ENCODE measurements around the gene C20orf173. TPM values are rescaled to one million over a fixed set of nuclear protein-coding genes. Genes with fewer than 3 reads are reported as not detected.

Gene C20orf173
- polyA plus RNA-seq, 1 donor from 2014 or later, result not detected

GRCh38 chr20:35539756-35540212, 10.3 kb upstream of the C20orf173 start:
- Histone ChIP-seq H3K36me3 (ENCODE audit: insufficient read depth, low read length) (no peaks in the 10 kb centered on the region), H4K20me1 (ENCODE audit: insufficient read depth) (no peaks in the 10 kb centered on the region), H3K4me3 (ENCODE audit: low read length) (no peak overlapping the region), H3F3A (ENCODE audit: insufficient read depth, low read length, poor library complexity, severe bottlenecking) (no peaks in the 10 kb centered on the region), H3K9me2 (ENCODE audit: insufficient read depth, low read length) (no peaks in the 10 kb centered on the region), H2AFZ (ENCODE audit: low read depth, low read length) (no peak overlapping the region), H3K27ac (ENCODE audit: low read length) (no peak overlapping the region), H3K9ac (ENCODE audit: low read length) (no peak overlapping the region), H3K79me2 (replicated peaks; ENCODE audit: insufficient read depth, low read length) (peaks cover 6% of the 10 kb centered on the region), H3K4me2 (ENCODE audit: low read length) (no peak overlapping the region), H3K27me3 (ENCODE audit: insufficient read depth, low read depth, low read length) (no peaks in the 10 kb centered on the region), H3K9me3 (ENCODE audit: low read length) (no peaks in the 10 kb centered on the region)
- TF ChIP-seq TAF1 (IDR thresholded peaks at IDR 0.05; ENCODE audit: low read depth) (no peak), REST (IDR thresholded peaks at IDR 0.05; ENCODE audit: borderline replicate concordance) (no peak), SMC3 (conservative IDR thresholded peaks at IDR 0.05; ENCODE audit: poor library complexity) (no peak), EZH2 (IDR thresholded peaks at IDR 0.05; ENCODE audit: borderline replicate concordance, insufficient read depth, low read length, poor library complexity, severe bottlenecking) (no peak), CTCF (IDR thresholded peaks at IDR 0.05; ENCODE audit: poor library complexity, severe bottlenecking) (no peak), POLR2AphosphoS5 (IDR thresholded peaks at IDR 0.05) (no peak), EP300 (conservative IDR thresholded peaks at IDR 0.05; ENCODE audit: poor library complexity, severe bottlenecking) (no peak), RAD21 (conservative IDR thresholded peaks at IDR 0.05) (no peak), MXI1 (conservative IDR thresholded peaks at IDR 0.05; ENCODE audit: poor library complexity, severe bottlenecking) (no peak)

- no peak for TF ChIP-seq REST (IDR thresholded peaks at IDR 0.05; ENCODE audit: borderline replicate concordance)
- no peak for TF ChIP-seq EP300 (conservative IDR thresholded peaks at IDR 0.05; ENCODE audit: poor library complexity, severe bottlenecking)
- TF ChIP-seq POLR2AphosphoS5 (IDR thresholded peaks at IDR 0.05), result no peak
- no peak for TF ChIP-seq EZH2 (IDR thresholded peaks at IDR 0.05; ENCODE audit: borderline replicate concordance, insufficient read depth, low read length, poor library complexity, severe bottlenecking)
- TF ChIP-seq TAF1 (IDR thresholded peaks at IDR 0.05; ENCODE audit: low read depth), result no peak
- no peak for TF ChIP-seq CTCF (IDR thresholded peaks at IDR 0.05; ENCODE audit: poor library complexity, severe bottlenecking)
- no peak for TF ChIP-seq RAD21 (conservative IDR thresholded peaks at IDR 0.05)
- TF ChIP-seq MXI1 (conservative IDR thresholded peaks at IDR 0.05; ENCODE audit: poor library complexity, severe bottlenecking), result no peak
- TF ChIP-seq SMC3 (conservative IDR thresholded peaks at IDR 0.05; ENCODE audit: poor library complexity), result no peak
Observed at GRCh38 chr20:35527122-35527769, 2.2 kb downstream of the C20orf173 start.

More at GRCh38 chr20:35527122-35527769, 2.2 kb downstream of the C20orf173 start:
- Histone ChIP-seq H3K27me3 (ENCODE audit: insufficient read depth, low read depth, low read length) (no peaks in the 10 kb centered on the region), H3K4me3 (ENCODE audit: low read length) (no peak overlapping the region), H3K36me3 (ENCODE audit: insufficient read depth, low read length) (no peaks in the 10 kb centered on the region), H3K9me3 (ENCODE audit: low read length) (no peaks in the 10 kb centered on the region), H3K9ac (ENCODE audit: low read length) (no peak overlapping the region), H3F3A (ENCODE audit: insufficient read depth, low read length, poor library complexity, severe bottlenecking) (no peaks in the 10 kb centered on the region), H3K9me2 (ENCODE audit: insufficient read depth, low read length) (no peaks in the 10 kb centered on the region), H3K4me2 (ENCODE audit: low read length) (no peak overlapping the region), H4K20me1 (ENCODE audit: insufficient read depth) (no peaks in the 10 kb centered on the region), H3K79me2 (replicated peaks; ENCODE audit: insufficient read depth, low read length) (no peaks in the 10 kb centered on the region), H2AFZ (ENCODE audit: low read depth, low read length) (no peak overlapping the region), H3K27ac (ENCODE audit: low read length) (no peak overlapping the region)

Data from neural cell (in vitro differentiated cells).